Spleen (tissue), 7 donors: Measurements from ENCODE around the gene KCNJ3.

Experiments
- POLR2A ChIP-seq, 3 donors: fragments of 450-650 bp; IDR thresholded peaks; one replicate each; pipeline ENCODE4 v1.5.1; 2017; ENCODE audit warnings: antibody characterized with exemption in 3 of 3, mild to moderate bottlenecking in 1 of 3
- TF ChIP-seq, protein P1 (sequence below), 11 experiments: fragments of 200-600 bp in 7 of 11; fragments of 450-650 bp in 4 of 11; sonication (generic) in 4 of 11; IDR thresholded peaks in 8 of 11; conservative IDR thresholded peaks in 3 of 11; 1 replicate in 7 of 11; 2 replicates in 4 of 11; pipeline versions ENCODE4 v1.4.0 to v1.8.0; 2016 to 2021; ENCODE audit warnings: antibody characterized with exemption in 11 of 11, inconsistent platforms in 4 of 11, mild to moderate bottlenecking in 1 of 11
- donor health status: DM: no; HTN: no; CAD: no; lungs with moderate emphysema.
- donor health status: DM: no; HTN: no; CAD: no.
- donor health status: DM: no; HTN: no; CAD: no.

DNA sequence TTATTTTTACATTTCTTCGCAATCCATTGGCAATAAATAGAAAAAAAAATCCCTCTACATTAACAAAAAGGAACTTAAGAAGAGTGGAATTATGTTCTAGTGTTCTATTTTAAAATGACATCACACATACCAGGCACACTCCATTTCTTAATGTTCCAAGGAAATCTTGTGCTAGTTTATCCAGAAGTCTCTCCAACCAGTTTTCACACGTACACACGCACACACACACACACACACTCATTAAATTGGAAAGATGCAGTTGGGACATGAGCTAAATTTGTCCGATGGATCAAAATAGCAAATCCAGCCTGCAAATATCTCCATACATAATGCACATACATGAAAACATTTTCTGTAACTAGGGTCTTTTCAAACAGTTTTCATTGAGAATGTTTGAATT, 78.3 kb downstream of the KCNJ3 start:
- TF ChIP-seq, protein P1, sequence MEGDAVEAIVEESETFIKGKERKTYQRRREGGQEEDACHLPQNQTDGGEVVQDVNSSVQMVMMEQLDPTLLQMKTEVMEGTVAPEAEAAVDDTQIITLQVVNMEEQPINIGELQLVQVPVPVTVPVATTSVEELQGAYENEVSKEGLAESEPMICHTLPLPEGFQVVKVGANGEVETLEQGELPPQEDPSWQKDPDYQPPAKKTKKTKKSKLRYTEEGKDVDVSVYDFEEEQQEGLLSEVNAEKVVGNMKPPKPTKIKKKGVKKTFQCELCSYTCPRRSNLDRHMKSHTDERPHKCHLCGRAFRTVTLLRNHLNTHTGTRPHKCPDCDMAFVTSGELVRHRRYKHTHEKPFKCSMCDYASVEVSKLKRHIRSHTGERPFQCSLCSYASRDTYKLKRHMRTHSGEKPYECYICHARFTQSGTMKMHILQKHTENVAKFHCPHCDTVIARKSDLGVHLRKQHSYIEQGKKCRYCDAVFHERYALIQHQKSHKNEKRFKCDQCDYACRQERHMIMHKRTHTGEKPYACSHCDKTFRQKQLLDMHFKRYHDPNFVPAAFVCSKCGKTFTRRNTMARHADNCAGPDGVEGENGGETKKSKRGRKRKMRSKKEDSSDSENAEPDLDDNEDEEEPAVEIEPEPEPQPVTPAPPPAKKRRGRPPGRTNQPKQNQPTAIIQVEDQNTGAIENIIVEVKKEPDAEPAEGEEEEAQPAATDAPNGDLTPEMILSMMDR (IDR thresholded peaks at IDR 0.05 in 8 of 11, conservative IDR thresholded peaks at IDR 0.05 in 3 of 11), result no peak
- no peak for TF ChIP-seq POLR2A (IDR thresholded peaks at IDR 0.05)
